ENCODE data around the gene KATNB1. TPM values are rescaled to one million over a fixed set of nuclear protein-coding genes. Genes with fewer than 3 reads are reported as not detected.
"Not testable (repeated sequence)": the region's sequence is repeated elsewhere in the genome, so short reads cannot be mapped to it uniquely, and the experiment has no call there.

Gene KATNB1
- polyA plus RNA-seq, 3 donors: 19.9 to 20.1 (median 20.1) TPM

- DNase-seq (ENCODE audit: low read depth in 3 of 3, low spot score in 2 of 3): no peak
Observed at GRCh38 chr16:57700781-57701551, 34.6 kb upstream of the KATNB1 start.

DNA sequence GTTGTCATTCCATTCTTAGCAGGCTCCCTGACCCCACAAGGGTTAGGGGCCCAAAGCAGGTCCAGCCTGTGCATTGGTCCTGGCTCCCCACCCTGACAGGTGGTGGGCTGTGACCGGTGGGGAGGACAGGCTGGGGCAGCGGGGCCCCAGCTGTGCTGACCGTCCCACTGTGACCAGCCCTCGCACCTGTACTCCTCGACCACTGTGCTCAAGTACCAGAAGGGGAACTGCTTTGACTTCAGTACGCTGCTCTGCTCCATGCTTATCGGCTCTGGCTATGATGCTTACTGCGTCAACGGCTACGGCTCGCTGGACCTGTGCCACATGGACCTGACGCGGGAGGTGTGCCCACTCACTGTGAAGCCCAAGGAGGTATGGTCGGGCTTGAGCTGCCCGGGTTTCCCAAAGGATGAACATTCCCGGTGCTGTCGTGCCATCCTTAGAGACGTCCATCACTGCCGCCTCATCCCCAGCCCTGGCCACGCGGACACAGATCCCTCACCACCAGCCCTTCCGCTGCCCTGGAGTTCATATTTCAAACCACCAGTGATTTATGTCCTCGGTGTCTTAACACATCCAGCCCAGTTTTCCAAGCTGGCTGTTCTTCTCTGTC lies 33.7 kb upstream of the KATNB1 start:
- DNase-seq (ENCODE audit: low read depth in 3 of 3, low spot score in 2 of 3): no peak

DNA sequence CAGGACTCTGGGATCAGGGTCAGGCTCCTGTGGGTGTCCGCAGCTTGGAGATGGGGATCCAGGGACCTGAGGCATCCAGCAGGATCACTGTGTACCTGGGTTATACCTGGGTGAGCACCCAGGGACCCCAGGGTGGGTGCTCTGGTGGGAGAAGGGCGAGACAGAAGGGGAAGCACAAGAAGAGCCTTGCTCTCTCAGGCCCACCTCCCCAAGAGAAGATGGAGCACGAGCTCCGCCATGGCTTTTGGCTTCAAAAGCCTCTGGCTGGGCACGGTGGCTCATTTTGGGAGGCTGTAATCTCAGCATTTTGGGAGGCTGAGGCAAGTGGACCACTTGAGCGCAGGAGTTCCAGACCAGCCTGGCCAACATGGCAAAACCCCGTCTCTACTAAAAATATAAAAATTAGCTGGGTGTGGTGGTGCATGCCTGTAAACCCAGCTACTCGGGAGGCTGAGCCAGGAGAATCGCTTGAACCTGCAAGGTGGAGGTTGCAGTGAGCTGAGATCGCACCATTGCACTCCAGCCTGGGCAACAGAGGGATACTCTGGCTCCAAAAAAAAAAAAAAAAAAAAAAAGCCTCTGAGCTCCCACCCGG lies 32.1 kb upstream of the KATNB1 start:
- DNase-seq (ENCODE audit: low read depth in 3 of 3, low spot score in 2 of 3): no peak

DNA sequence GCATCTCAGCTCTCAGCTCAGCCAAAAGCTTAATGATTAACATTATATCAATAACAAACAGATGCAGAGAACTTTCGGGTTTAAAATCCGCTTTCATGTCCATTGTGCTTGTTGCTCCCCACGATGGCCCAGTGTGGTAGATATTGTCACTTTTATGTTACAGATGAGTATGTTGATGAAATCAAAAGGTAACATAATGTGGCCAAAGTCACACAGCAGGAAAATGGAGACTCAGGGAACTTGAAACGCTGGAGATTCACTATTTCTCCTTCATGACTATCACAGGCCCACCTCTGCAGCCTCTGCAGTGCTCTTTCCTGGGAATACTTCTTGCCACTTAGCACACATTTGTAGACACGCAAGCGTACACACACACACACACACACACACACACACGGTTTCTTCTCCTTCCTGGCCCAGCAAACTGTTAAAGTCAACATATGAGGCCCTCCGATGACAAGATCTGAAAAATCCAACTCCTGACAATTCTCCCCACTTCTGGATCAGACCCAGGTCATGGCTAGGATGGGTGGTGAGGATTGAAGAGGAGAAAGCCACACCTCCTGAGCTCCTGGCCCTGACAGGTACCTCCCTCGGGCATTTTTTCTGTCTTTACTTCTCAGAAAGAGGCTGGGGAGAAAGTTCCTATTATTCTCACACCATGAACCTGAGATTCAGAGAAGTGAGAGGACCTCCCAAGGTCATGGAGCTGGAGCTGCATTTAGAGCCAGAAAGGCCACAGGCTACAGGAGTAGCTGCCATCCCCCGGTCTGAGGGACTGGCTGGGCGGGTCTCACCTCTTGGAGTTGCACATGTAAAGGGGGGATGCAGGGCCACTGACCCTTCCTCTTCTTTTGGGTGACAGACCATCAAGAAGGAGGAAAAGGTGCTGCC lies 31.3 kb upstream of the KATNB1 start:
- DNase-seq (ENCODE audit: low read depth in 3 of 3, low spot score in 2 of 3): no peak

- DNase-seq (ENCODE audit: low read depth in 3 of 3, low spot score in 2 of 3): no peak
Observed at GRCh38 chr16:57704905-57705852, 30.4 kb upstream of the KATNB1 start.

GRCh38 chr16:57706717-57707116 lies 28.9 kb upstream of the KATNB1 start:
- no peak for DNase-seq (ENCODE audit: low read depth in 3 of 3, low spot score in 2 of 3)

GRCh38 chr16:57707331-57707730 lies 28.2 kb upstream of the KATNB1 start:
- no peak for DNase-seq (ENCODE audit: low read depth in 3 of 3, low spot score in 2 of 3)

GRCh38 chr16:57708168-57708567 lies 27.4 kb upstream of the KATNB1 start:
- no peak for DNase-seq (ENCODE audit: low read depth in 3 of 3, low spot score in 2 of 3)

DNA sequence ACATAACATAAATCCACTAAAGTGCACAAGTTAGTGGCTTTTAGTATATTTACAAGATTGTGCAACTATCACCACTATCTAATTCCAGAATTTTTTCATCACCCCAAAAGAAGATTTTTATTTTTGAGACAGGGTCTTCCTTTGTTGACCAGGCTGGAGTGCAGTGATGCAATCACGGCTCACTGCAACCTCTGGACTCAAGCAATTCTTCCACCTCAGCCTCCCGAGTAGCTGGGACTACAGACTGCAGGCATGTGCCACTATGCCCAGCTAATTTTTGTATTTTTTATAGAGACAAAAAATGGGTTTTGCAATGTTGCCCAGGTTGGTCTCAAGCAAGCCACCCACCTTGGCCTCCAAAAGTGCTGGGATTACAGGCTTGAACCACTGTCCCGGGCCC lies 25.9 kb upstream of the KATNB1 start:
- no peak for DNase-seq (ENCODE audit: low read depth in 3 of 3, low spot score in 2 of 3)

GRCh38 chr16:57711346-57711745 lies 24.2 kb upstream of the KATNB1 start:
- DNase-seq (ENCODE audit: low read depth in 3 of 3, low spot score in 2 of 3): no peak

DNA sequence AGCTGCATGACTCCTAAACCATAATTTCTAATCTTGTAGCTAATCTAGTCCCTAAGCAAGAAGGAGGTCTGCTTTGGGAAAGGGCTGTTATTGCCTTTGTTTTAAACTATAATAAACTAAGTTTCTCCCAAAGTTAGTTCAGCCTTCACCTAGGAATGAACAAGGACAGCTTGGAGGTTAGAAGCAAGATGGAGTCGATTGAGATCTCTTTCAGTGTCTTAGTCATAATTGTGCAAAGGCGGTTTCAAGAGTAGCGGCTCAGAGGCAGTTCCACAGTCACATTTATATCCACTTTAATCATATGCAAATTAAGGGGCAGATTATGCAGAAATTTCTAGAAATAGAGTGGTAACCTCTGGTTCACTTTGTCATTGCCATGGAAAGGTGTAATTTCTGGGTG lies 23.6 kb upstream of the KATNB1 start:
- DNase-seq (ENCODE audit: low read depth in 3 of 3, low spot score in 2 of 3): no peak

- DNase-seq (ENCODE audit: low read depth in 3 of 3, low spot score in 2 of 3): not testable (repeated sequence)
Observed at GRCh38 chr16:57712569-57712968, 23.0 kb upstream of the KATNB1 start.

DNA sequence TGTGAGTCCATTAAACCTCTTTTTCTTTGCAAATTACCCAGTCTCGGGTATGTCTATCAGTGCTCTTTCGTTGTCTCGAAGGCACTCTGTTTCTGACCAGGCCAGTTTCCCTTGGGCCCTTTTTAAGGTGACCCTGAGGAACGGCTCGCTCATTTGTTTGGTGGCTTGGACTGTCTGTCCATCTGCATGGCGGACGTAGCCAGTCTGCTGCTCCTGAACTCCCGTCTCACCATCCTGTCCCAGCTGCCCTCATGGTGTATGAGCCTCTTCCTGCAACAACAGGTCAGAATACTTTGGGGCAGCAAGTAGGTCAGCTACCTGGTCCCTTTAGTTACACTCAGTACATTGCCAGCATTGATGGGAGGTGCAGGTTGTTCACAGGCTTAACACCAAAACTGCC lies 22.0 kb upstream of the KATNB1 start:
- DNase-seq (ENCODE audit: low read depth in 3 of 3, low spot score in 2 of 3): no peak

- DNase-seq (ENCODE audit: low read depth in 3 of 3, low spot score in 2 of 3): no peak
Observed at GRCh38 chr16:57714047-57714446, 21.5 kb upstream of the KATNB1 start.

GRCh38 chr16:57720142-57720575 lies 15.4 kb upstream of the KATNB1 start:
- DNase-seq (ENCODE audit: low read depth in 3 of 3, low spot score in 2 of 3): no peak

DNA sequence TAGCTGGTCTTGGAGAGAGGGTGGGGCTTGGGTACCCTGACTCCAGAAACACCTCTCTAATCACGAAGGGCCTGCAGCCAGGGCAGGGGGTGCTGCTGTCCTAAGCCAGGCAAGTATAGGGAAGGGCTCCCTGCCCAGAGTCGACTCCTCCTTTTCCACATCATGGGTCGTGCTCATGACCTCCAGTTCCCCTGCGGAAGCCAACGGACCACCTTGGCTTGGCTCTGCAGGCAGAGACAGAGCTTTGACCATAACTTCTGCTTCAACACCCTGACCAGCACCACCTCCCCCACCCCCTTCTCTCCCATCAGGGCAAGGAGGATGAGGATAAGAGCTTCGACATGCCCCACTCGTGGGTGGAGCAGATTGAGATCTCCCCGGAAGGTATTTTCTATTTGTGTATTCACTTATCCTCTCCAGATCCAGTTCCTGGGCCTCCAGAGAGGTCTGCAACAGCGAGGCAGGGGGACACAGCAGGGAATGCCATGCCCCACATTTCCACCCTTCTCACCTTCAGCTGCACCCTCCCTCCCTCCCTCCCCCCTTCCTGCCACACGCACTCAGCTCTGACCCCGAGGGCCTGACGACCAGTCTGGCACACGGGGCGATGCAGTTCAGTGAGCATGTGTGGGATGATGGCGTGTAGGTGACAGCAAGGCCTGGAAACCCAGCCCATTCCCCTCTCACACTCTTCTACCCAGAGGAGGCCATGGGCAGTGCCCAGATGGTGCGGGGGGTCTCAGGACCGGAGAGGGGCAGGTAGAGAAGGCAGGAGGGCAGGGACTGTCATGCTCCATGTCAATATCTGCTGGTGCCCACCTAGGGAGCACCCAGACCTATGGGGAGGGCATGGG lies 14.0 kb upstream of the KATNB1 start:
- DNase-seq (ENCODE audit: low read depth in 3 of 3, low spot score in 2 of 3): no peak

DNA sequence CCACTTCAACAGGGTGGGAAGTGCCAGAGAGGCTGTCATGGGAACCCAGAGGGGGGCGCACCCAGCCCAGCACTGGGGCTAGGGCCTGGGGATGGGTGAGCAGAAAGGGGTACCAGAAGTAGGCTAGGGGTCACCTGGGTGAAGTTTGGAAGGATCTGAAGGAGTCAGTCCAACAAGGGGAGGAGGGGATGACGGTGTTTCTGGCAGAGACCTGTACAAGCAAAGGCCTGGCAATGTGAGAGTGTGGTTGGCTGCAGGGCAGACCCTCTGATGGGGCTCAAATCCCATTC lies 13.4 kb upstream of the KATNB1 start:
- no peak for DNase-seq (ENCODE audit: low read depth in 3 of 3, low spot score in 2 of 3)

DNA sequence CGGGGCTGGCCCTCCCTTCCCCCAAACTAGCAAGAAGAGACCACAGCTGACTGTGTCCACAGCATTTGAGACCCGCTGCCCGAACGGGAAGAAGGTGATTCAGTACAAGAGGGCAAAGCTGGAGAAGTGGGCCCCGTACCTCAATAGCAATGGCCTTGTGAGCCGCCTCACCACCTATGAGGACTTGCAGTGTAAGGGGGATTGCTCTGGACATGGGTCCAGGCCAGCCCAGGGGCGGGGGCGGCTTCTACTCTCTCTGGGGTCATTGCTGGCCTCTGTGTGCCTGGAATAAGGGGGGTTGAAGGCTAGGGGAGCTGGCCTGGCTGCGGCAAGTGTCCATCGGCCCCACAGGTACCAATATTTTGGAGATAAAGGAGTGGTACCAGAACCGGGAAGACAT lies 12.9 kb upstream of the KATNB1 start:
- no peak for DNase-seq (ENCODE audit: low read depth in 3 of 3, low spot score in 2 of 3)

GRCh38 chr16:57723170-57723569 lies 12.4 kb upstream of the KATNB1 start:
- no peak for DNase-seq (ENCODE audit: low read depth in 3 of 3, low spot score in 2 of 3)

All from right renal cortex interstitium (tissue), 3 donors.